HepG2 (cell line): ENCODE measurements around the gene CMTM2. TPM values are rescaled to one million over a fixed set of nuclear protein-coding genes. Genes with fewer than 3 reads are reported as not detected.

Source experiments
- ATAC-seq: fragments of 200-7000 bp; cut with Tn5 transposase; 3 replicates; pipeline ENCODE4 v1.9.1; 2020; ENCODE audit warnings: mild to moderate bottlenecking, moderate library complexity
- BruUV-seq: library from RNA; stranded (reverse); fragments of 400-500 nt; replicated peaks from 2 replicates; lab custom pipeline; 2021; lab: Mats Ljungman, UMichigan
- CTCF ChIA-PET: fragments of 300-600 bp; formaldehyde crosslinking; extraction: SDS; loops from one replicate; lab custom pipeline; 2021; ENCODE audit warnings: low total read pairs, inconsistent platforms, low intra/inter-chr PET ratio; lab: Yijun Ruan, JAX
- POLR2A ChIA-PET: fragments of 350-600 bp; sonication (Branson Sonifier 250); formaldehyde crosslinking; loops from one replicate; lab custom pipeline; 2020; ENCODE audit warnings: antibody characterized with exemption, inconsistent platforms; lab: Yijun Ruan, JAX
- DNase-seq: peaks from one replicate; pipeline ENCODE4 v3.0.0-alpha.2; 2015; ENCODE audit warnings: low spot score
- FAIRE-seq: peaks from 3 replicates; lab custom pipeline; 2011; peaks lifted over from hg19 to GRCh38; lab: Jason Lieb, UNC
- H2AFZ ChIP-seq: one replicate; pipeline ENCODE4 v1.6.1; 2011; ENCODE audit warnings: low read length, inconsistent platforms
- H3K27ac ChIP-seq: fragments of 300-600 bp; 3 replicates; pipeline ENCODE4 v1.8.0; 2011; ENCODE audit warnings: mixed run types, mild to moderate bottlenecking, mixed read lengths, low read length, inconsistent platforms; ENCODE audit not compliant: insufficient read depth; ENCODE audit errors: extremely low read length
- H3K27me3 ChIP-seq, 2 experiments: fragments of 200-600 bp in 1 of 2; 2 replicates in 1 of 2; 3 replicates in 1 of 2; pipeline versions ENCODE4 v1.6.0 to v1.8.0; 2011; ENCODE audit warnings: low read length in 2 of 2, mild to moderate bottlenecking in 2 of 2, moderate library complexity in 2 of 2, inconsistent platforms in 1 of 2; ENCODE audit not compliant: insufficient read depth in 2 of 2, control insufficient read depth in 1 of 2
- H3K36me3 ChIP-seq, 2 experiments: fragments of 200-600 bp in 1 of 2; replicated peaks in 1 of 2; 2 replicates in 1 of 2; 3 replicates in 1 of 2; pipeline versions ENCODE4 v1.5.1 to v1.8.0; 2011; ENCODE audit warnings: low read length in 2 of 2, inconsistent platforms in 1 of 2; ENCODE audit not compliant: insufficient read depth in 2 of 2, control insufficient read depth in 1 of 2
- H3K4me1 ChIP-seq: 2 replicates; pipeline ENCODE4 v1.5.1; 2012; ENCODE audit warnings: low read length, inconsistent platforms; ENCODE audit not compliant: insufficient read depth
- H3K4me2 ChIP-seq: 2 replicates; pipeline ENCODE4 v1.6.0; 2011; ENCODE audit warnings: low read depth, low read length, inconsistent platforms
- H3K4me3 ChIP-seq, 3 experiments: fragments of 200-600 bp in 1 of 3; sonication (generic), shearing (Covaris generic) in 1 of 3; replicated peaks in 1 of 3; 2 replicates each; pipeline ENCODE4 v1.5.1; 2011 to 2016; ENCODE audit warnings: low read length in 3 of 3, inconsistent platforms in 2 of 3, low read depth in 2 of 3, mild to moderate bottlenecking in 2 of 3, control low read depth in 1 of 3, mixed read lengths in 1 of 3; ENCODE audit not compliant: insufficient read depth in 1 of 3
- H3K79me2 ChIP-seq: one replicate; pipeline ENCODE4 v1.6.1; 2011; ENCODE audit warnings: low read length, inconsistent platforms; ENCODE audit not compliant: insufficient read depth
- H3K9ac ChIP-seq: 2 replicates; pipeline ENCODE4 v1.6.0; 2011; ENCODE audit warnings: mild to moderate bottlenecking, low read depth, low read length, inconsistent platforms; ENCODE audit not compliant: insufficient read depth
- H3K9me3 ChIP-seq: 2 replicates; pipeline ENCODE4 v1.5.1; 2012; ENCODE audit warnings: mild to moderate bottlenecking, low read length
- H4K20me1 ChIP-seq: 2 replicates; pipeline ENCODE4 v1.6.0; 2011; ENCODE audit warnings: inconsistent platforms, mild to moderate bottlenecking, low read length, moderate library complexity; ENCODE audit not compliant: insufficient read depth
- NFIB ChIP-seq: sonication (generic); formaldehyde crosslinking; IDR thresholded peaks from 2 replicates; pipeline ENCODE4 v1.9.0; 2021; ENCODE audit warnings: missing genetic modification reagents, mild to moderate bottlenecking, borderline replicate concordance
- RBAK ChIP-seq: sonication (generic); formaldehyde crosslinking; IDR thresholded peaks from 2 replicates; pipeline ENCODE4 v1.5.1; 2020; ENCODE audit warnings: mild to moderate bottlenecking, missing genetic modification reagents
- REXO4 ChIP-seq: sonication (generic); formaldehyde crosslinking; IDR thresholded peaks from 2 replicates; pipeline ENCODE4 v1.8.0; 2022; ENCODE audit warnings: missing genetic modification reagents, mild to moderate bottlenecking, borderline replicate concordance
- SIX4 ChIP-seq: sonication (generic); formaldehyde crosslinking; IDR thresholded peaks from 2 replicates; pipeline ENCODE4 v1.4.0; 2020; ENCODE audit warnings: missing genetic modification reagents
- TSC22D2 ChIP-seq: sonication (generic); formaldehyde crosslinking; IDR thresholded peaks from 2 replicates; pipeline ENCODE4 v1.5.1; 2020; ENCODE audit warnings: missing genetic modification reagents, mild to moderate bottlenecking, borderline replicate concordance
- ZNF101 ChIP-seq: sonication (generic); formaldehyde crosslinking; IDR thresholded peaks from 2 replicates; pipeline ENCODE4 v1.4.0; 2020; ENCODE audit warnings: mild to moderate bottlenecking, low read depth, missing genetic modification reagents, borderline replicate concordance
- ZNF343 ChIP-seq: sonication (generic); formaldehyde crosslinking; IDR thresholded peaks from 2 replicates; pipeline ENCODE4 v1.4.0; 2020; ENCODE audit warnings: mild to moderate bottlenecking, missing genetic modification reagents
- ZNF382 ChIP-seq: sonication (generic); formaldehyde crosslinking; IDR thresholded peaks from 2 replicates; pipeline ENCODE4 v1.5.0; 2020; ENCODE audit warnings: missing genetic modification reagents, mild to moderate bottlenecking, borderline replicate concordance
- ZNF468 ChIP-seq: sonication (generic); formaldehyde crosslinking; IDR thresholded peaks from 2 replicates; pipeline ENCODE4 v1.8.0; 2022; ENCODE audit warnings: mild to moderate bottlenecking, moderate library complexity, missing genetic modification reagents
- WGBS: methylation state at CpG from one replicate; pipeline ENCODE4 v1.1.6; 2017; ENCODE audit warnings: low lambda C conversion rate; 5-methylcytosine and 5-hydroxymethylcytosine counted together
- in situ Hi-C: cut with HindIII; loops from 2 replicates; pipeline ENCODE4 v1.10.0; 2017; ENCODE audit warnings: low pct_unique_long_range_greater_than_20kb; ENCODE audit not compliant: extremely low pct_ligation_motif_present
- intact Hi-C: fragments of 100-400 bp; cut with micrococcal nuclease; formaldehyde crosslinking; loops from one replicate; pipeline ENCODE4 v1.10.0; 2022; ENCODE audit not compliant: unreplicated experiment
- polyA plus RNA-seq, 8 experiments: library from polyadenylated mRNA; depleted of rRNA in 3 of 8; stranded (reverse) in 7 of 8; unstranded in 1 of 8; fragments of >200 nt; fragmentation: Illumina TruSeq in 4 of 8; extraction: Trizol in 4 of 8; gene quantifications; 2 replicates each; pipeline versions ENCODE4 v1.2.1 to v1.2.3, GENCODE V29; 2011 to 2016; ENCODE audit warnings: low read depth in 4 of 8, missing spikeins in 1 of 8, mixed read lengths in 1 of 8; ENCODE audit not compliant: insufficient read depth in 1 of 8
- total RNA-seq, 5 experiments: library from RNA; depleted of rRNA; stranded (reverse); fragments of >200 nt; fragmentation: Illumina TruSeq; extraction: Trizol; gene quantifications; 2 replicates each; pipeline ENCODE4 v1.2.3, GENCODE V29; 2016; ENCODE audit warnings: low read depth in 1 of 5
- TF ChIP-seq, protein P1 (sequence below): sonication (generic); formaldehyde crosslinking; IDR thresholded peaks from 2 replicates; pipeline ENCODE4 v1.4.0; 2020; ENCODE audit warnings: missing genetic modification reagents, borderline replicate concordance
- TF ChIP-seq, protein P2 (sequence below), 2 experiments: sonication (generic) in 1 of 2; formaldehyde crosslinking in 1 of 2; IDR thresholded peaks; 2 replicates each; pipeline versions ENCODE4 v1.6.1 to v1.9.0; 2014 to 2022; ENCODE audit warnings: antibody characterized with exemption in 1 of 2, borderline replicate concordance in 1 of 2, inconsistent platforms in 1 of 2, low read depth in 1 of 2, missing genetic modification reagents in 1 of 2

CMTM2 gene
- total and polyA plus RNA-seq, 2 of the 13 experiments (the other 11 are each of a cell fraction or from before 2014, with no cell fraction given), result not detected

DNA sequence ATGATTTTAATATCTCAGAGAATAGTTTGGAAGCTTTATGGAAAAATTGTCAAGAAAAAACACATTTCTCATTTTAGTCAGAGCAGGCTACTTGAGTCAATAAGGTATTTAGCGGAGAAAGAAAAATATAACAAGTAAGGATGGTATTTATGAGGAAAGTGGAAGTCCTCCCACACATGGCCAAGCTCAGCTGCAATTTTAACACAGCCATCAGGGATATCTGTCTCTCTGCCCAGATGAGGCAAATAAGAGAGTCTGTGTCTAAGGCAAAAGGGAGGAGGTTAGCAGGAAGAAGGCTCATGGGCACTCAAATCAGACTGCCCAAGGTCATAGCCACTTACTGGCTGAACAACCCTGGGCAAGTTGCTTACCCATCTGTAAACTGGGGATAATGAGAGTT lies 5.2 kb upstream of the CMTM2 start (continued):
- TF ChIP-seq ZNF101 (CRISPR knock-in tag), result no peak
- TF ChIP-seq, protein P1, sequence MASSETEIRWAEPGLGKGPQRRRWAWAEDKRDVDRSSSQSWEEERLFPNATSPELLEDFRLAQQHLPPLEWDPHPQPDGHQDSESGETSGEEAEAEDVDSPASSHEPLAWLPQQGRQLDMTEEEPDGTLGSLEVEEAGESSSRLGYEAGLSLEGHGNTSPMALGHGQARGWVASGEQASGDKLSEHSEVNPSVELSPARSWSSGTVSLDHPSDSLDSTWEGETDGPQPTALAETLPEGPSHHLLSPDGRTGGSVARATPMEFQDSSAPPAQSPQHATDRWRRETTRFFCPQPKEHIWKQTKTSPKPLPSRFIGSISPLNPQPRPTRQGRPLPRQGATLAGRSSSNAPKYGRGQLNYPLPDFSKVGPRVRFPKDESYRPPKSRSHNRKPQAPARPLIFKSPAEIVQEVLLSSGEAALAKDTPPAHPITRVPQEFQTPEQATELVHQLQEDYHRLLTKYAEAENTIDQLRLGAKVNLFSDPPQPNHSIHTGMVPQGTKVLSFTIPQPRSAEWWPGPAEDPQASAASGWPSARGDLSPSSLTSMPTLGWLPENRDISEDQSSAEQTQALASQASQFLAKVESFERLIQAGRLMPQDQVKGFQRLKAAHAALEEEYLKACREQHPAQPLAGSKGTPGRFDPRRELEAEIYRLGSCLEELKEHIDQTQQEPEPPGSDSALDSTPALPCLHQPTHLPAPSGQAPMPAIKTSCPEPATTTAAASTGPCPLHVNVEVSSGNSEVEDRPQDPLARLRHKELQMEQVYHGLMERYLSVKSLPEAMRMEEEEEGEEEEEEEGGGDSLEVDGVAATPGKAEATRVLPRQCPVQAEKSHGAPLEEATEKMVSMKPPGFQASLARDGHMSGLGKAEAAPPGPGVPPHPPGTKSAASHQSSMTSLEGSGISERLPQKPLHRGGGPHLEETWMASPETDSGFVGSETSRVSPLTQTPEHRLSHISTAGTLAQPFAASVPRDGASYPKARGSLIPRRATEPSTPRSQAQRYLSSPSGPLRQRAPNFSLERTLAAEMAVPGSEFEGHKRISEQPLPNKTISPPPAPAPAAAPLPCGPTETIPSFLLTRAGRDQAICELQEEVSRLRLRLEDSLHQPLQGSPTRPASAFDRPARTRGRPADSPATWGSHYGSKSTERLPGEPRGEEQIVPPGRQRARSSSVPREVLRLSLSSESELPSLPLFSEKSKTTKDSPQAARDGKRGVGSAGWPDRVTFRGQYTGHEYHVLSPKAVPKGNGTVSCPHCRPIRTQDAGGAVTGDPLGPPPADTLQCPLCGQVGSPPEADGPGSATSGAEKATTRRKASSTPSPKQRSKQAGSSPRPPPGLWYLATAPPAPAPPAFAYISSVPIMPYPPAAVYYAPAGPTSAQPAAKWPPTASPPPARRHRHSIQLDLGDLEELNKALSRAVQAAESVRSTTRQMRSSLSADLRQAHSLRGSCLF, result no peak
- TF ChIP-seq NFIB, result no peak
- no peak for TF ChIP-seq TSC22D2
- TF ChIP-seq RBAK, result no peak
- no peak for TF ChIP-seq ZNF343 (CRISPR knock-in tag)
- no peak for TF ChIP-seq ZNF468 (CRISPR knock-in tag)
- TF ChIP-seq, all 625 proteins: peak for 0

DNA sequence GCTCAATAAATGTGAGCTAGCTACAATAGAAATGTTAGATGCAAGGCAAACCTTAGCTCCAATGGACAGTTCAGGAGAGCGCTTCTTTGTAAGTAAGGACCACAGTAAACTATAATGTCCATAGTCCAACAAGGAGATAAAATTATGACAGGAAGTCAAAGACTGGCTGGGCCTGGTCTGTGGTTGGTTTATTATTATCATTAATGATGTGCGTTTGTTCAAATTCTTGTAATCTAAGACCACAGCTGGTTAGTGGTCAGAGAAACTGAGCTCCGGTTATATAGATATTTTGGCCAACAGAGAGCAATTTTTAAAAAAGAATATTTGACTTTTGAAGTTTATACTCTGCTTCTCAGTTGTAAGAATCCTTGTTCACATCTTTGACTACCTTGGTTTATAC lies 4.7 kb upstream of the CMTM2 start:
- in situ Hi-C loops, result no loop called here
- ChIA-PET POLR2A (no interaction called here), CTCF (no interaction called here)
- TF ChIP-seq SIX4, result no peak
- TF ChIP-seq ZNF382 (CRISPR knock-in tag), result no peak
- TF ChIP-seq REXO4 (CRISPR knock-in tag), result no peak
- TF ChIP-seq, protein P2, sequence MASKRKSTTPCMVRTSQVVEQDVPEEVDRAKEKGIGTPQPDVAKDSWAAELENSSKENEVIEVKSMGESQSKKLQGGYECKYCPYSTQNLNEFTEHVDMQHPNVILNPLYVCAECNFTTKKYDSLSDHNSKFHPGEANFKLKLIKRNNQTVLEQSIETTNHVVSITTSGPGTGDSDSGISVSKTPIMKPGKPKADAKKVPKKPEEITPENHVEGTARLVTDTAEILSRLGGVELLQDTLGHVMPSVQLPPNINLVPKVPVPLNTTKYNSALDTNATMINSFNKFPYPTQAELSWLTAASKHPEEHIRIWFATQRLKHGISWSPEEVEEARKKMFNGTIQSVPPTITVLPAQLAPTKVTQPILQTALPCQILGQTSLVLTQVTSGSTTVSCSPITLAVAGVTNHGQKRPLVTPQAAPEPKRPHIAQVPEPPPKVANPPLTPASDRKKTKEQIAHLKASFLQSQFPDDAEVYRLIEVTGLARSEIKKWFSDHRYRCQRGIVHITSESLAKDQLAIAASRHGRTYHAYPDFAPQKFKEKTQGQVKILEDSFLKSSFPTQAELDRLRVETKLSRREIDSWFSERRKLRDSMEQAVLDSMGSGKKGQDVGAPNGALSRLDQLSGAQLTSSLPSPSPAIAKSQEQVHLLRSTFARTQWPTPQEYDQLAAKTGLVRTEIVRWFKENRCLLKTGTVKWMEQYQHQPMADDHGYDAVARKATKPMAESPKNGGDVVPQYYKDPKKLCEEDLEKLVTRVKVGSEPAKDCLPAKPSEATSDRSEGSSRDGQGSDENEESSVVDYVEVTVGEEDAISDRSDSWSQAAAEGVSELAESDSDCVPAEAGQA (IDR thresholded peaks at IDR 0.05; ENCODE audit: low read depth), result no peak
- TF ChIP-seq, protein P2 (CRISPR knock-in tag; IDR thresholded peaks at IDR 0.05; ENCODE audit: borderline replicate concordance), result no peak

More for the DNA sequence above, 4.7 kb upstream of the CMTM2 start:
- Histone ChIP-seq H3K36me3 (no peaks in the 10 kb centered on the region), H3K27me3 (peaks cover 0 to 14% of the 10 kb centered on the region in 2 experiments; a peak in 2 of 5 replicates), H3K4me2 (no peak overlapping the region), H3K9me3 (no peaks in the 10 kb centered on the region), H3K27ac (no peak overlapping the region), H3K4me1 (no peaks in the 10 kb centered on the region), H2AFZ (no peak overlapping the region), H4K20me1 (no peaks in the 10 kb centered on the region), H3K9ac (no peak overlapping the region), H3K79me2 (no peaks in the 10 kb centered on the region), H3K4me3 (no peak overlapping the region)
- ATAC-seq (no peak), FAIRE-seq (no peak), DNase-seq (no peak)
- BruUV-seq, result no TSS peak
- intact Hi-C loops, result no loop called here
- 69% methylated on average over 3 of the region's 3 CpGs for WGBS
